Breast epithelium (tissue), 4 donors: ENCODE results near the gene CARS1. TPM values are rescaled to one million over a fixed set of nuclear protein-coding genes. Genes with fewer than 3 reads are reported as not detected.
A peak's percentile ranks its signal among the peaks of the same experiment; 100 is the strongest.

ENCODE experiments used
- DNase-seq, 2 donors: peaks; one replicate each; pipeline ENCODE4 v3.0.0-alpha.2; 2019; ENCODE audit warnings: low spot score in 2 of 2
- H3K27ac ChIP-seq, 2 donors: fragments of 200-600 bp; sonication (generic) in 1 of 2; one replicate each; pipeline ENCODE4 v1.5.1; 2016 to 2019; ENCODE audit warnings: mild to moderate bottlenecking in 1 of 2
- H3K27me3 ChIP-seq, 2 donors: fragments of 200-600 bp; sonication (generic) in 1 of 2; one replicate each; pipeline versions ENCODE4 v1.5.1 to v1.6.0; 2017 to 2019; ENCODE audit warnings: control low read depth in 1 of 2, mild to moderate bottlenecking in 1 of 2
- H3K36me3 ChIP-seq: fragments of 200-600 bp; one replicate; pipeline ENCODE4 v1.5.1; 2019
- H3K4me1 ChIP-seq, 2 donors: fragments of 200-600 bp; sonication (generic); one replicate each; pipeline ENCODE4 v1.5.1; 2016 to 2019; ENCODE audit warnings: control low read depth in 1 of 2
- H3K4me3 ChIP-seq, 3 donors: fragments of 200-600 bp; sonication (generic); 1 replicate in 2 of 3; 2 replicates in 1 of 3; pipeline ENCODE4 v1.5.1; 2016 to 2019; ENCODE audit warnings: mild to moderate bottlenecking in 3 of 3, moderate library complexity in 2 of 3
- H3K9me3 ChIP-seq, 2 donors: fragments of 200-600 bp; sonication (generic) in 1 of 2; one replicate each; pipeline ENCODE4 v1.5.1; 2016 to 2019; ENCODE audit warnings: control low read depth in 1 of 2
- CTCF ChIP-seq, 3 donors: fragments of 450-650 bp; IDR thresholded peaks; one replicate each; pipeline ENCODE4 v1.5.1; 2016 to 2017; ENCODE audit warnings: antibody characterized with exemption in 3 of 3, mild to moderate bottlenecking in 3 of 3, moderate library complexity in 3 of 3
- POLR2A ChIP-seq: fragments of 450-650 bp; IDR thresholded peaks from one replicate; pipeline ENCODE4 v1.6.1; 2016; ENCODE audit warnings: antibody characterized with exemption, mild to moderate bottlenecking, moderate library complexity
- POLR2AphosphoS5 ChIP-seq, 3 donors: sonication (generic); formaldehyde crosslinking; IDR thresholded peaks; one replicate each; pipeline ENCODE4 v1.6.1; 2017; ENCODE audit warnings: antibody characterized with exemption in 3 of 3
- intact Hi-C: fragments of 100-400 bp; cut with DNase I; formaldehyde crosslinking; loops from one replicate; pipeline ENCODE4 v1.15.1; 2023; ENCODE audit warnings: low total_unique reads
- total RNA-seq, 3 donors: library from RNA; depleted of rRNA; stranded (reverse); fragments of >200 nt; gene quantifications; one replicate each; pipeline ENCODE4 v1.1.0, GENCODE V29; 2016

Gene CARS1
- total RNA-seq, 3 donors from 2014 or later = 30.1 to 42.6 (median 40.7) TPM

DNA sequence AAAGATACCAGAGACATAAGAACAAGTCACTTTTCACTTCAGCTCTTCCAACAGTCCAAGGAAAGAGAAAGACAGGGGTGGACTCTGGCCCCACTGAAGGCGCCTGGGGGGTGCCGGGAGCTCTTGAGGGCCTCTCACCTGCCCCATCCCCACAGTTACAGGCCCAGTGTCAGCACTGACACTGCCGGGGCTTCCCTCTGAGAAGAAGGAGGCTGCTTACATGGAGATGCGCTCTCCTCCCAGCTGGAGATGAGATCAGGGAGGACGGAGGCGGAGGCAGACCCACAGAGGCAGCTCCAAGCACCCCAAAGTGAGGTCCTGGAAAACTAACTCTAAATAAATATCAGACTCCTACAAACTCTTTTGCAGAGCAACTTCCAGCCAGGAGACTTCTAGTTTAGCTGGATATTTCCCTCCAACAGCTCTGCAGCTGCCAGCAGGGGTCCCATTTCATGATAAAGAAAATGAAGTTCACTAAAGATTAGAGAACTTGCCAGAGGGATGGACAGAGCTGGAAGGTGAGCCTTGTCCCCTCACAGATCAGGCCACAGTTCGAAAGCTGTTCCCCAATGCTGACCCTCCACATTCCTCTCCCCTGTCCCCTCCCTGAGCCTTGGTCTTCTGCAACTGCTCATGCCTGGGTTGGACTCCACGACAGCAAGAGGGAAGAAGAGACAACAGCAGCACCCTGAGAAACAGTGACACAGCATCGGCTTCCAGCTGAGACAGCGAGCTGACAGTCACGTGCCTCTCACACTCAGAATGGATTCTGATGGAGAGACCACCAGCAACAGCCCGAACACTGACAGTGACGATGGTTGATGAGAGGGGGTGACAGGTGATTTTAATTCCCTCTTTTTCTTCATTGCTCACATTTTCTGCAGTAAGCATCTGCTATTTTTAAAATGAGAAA, 5.8 kb downstream of the CARS1 start:
- H3K27me3 ChIP-seq = no peaks in the 10 kb centered on the region
- peak overlapping the region in 1 of 2 donors; percentile 13 for H3K27ac ChIP-seq
- H3K36me3 ChIP-seq = no peaks in the 10 kb centered on the region
- no peak overlapping the region for H3K4me3 ChIP-seq
- intact Hi-C loops = no loop called here
- peaks cover 8 to 15% of the 10 kb centered on the region in 2 donors for H3K4me1 ChIP-seq
- TF ChIP-seq POLR2A = no peak
- no peak for TF ChIP-seq CTCF (IDR thresholded peaks at IDR 0.05)
- no peak for TF ChIP-seq POLR2AphosphoS5 (IDR thresholded peaks at IDR 0.05)
- no peaks in the 10 kb centered on the region for H3K9me3 ChIP-seq
- DNase-seq = no peak

DNA sequence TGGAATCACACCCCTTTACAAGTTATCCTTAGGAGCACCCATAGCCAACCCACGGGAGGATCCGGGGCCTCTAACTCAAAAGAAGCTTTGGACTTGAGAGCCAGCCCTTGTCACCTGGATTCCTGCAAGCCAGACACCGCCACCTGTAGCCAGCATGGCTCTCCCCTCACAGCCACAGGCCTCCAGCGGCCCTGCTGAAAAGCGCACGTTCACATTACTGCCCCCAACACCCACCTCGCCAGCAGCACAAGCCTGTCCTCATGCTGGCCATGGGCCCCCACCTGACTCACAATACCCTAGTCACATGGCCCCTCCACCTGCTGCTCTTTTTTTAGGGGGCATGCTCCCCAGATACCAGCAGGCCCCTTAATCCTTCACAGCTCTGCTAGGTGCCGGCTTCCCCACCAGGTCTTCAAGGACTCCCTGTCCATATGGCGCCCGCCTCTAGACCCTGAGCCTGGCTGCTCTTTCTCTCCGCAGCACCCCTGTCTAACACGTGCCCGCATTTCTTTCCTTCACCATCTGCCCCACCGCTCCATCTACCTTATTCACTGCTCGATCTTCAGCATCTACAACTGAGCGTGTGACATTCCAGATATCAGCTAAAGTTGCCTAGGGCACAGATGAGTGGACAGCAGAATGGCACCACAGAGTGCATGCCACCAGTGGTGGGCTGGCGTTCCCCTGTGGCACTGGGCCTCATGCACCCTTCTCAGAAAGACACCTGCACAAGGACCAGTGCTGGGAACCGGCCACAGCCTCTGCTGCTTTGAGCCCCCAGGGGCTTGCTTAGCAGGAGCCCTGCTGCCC, 6.6 kb downstream of the CARS1 start:
- H3K4me1 ChIP-seq = peaks cover 8 to 9% of the 10 kb centered on the region in 2 donors
- no peaks in the 10 kb centered on the region for H3K27me3 ChIP-seq
- H3K9me3 ChIP-seq = no peaks in the 10 kb centered on the region
- H3K4me3 ChIP-seq = peak overlapping the region in 1 of 3 donors; percentile 21
- intact Hi-C loops = no loop called here
- DNase-seq = no peak
- TF ChIP-seq CTCF (IDR thresholded peaks at IDR 0.05) (no peak), POLR2A (no peak), POLR2AphosphoS5 (IDR thresholded peaks at IDR 0.05) (no peak)
- H3K27ac ChIP-seq = peak overlapping the region; percentile 81 to 94
- H3K36me3 ChIP-seq = no peaks in the 10 kb centered on the region

- TF ChIP-seq POLR2A = no peak
- TF ChIP-seq POLR2AphosphoS5 (IDR thresholded peaks at IDR 0.05) = peak; percentile 57 to 95 (median 75)
- TF ChIP-seq CTCF (IDR thresholded peaks at IDR 0.05) = peak in 1 of 3 donors; percentile 34
- intact Hi-C loops = loop anchor here (10.0 kb wide), 1 partner anchor 315 kb away; no protein-coding TSS in a partner anchor
- Histone ChIP-seq H3K4me3 (peak overlapping the region in 1 of 3 donors; percentile 21), H3K27ac (peak overlapping the region; percentile 81 to 94), H3K4me1 (peaks cover 8 to 9% of the 10 kb centered on the region in 2 donors), H3K36me3 (no peaks in the 10 kb centered on the region), H3K27me3 (no peaks in the 10 kb centered on the region), H3K9me3 (no peaks in the 10 kb centered on the region)
- peak; percentile 73 for DNase-seq
Observed at GRCh38 chr11:3049430-3050243, 7.6 kb downstream of the CARS1 start.

- peaks cover 8 to 23% of the 10 kb centered on the region in 2 donors for H3K4me1 ChIP-seq
Observed at GRCh38 chr11:3047637-3048036, 9.6 kb downstream of the CARS1 start.

More at GRCh38 chr11:3047637-3048036, 9.6 kb downstream of the CARS1 start:
- no peaks in the 10 kb centered on the region for H3K36me3 ChIP-seq
- intact Hi-C loops = loop anchor here (10.0 kb wide), 1 partner anchor 317 kb away; no protein-coding TSS in a partner anchor
- TF ChIP-seq CTCF (IDR thresholded peaks at IDR 0.05) (no peak), POLR2AphosphoS5 (IDR thresholded peaks at IDR 0.05) (no peak)
- no peak for DNase-seq
- no peaks in the 10 kb centered on the region for H3K9me3 ChIP-seq
- H3K27me3 ChIP-seq = no peaks in the 10 kb centered on the region
- no peak overlapping the region for H3K27ac ChIP-seq
- no peak overlapping the region for H3K4me3 ChIP-seq
